ENCODE results near the gene NPHP4.

Gene NPHP4

DNA sequence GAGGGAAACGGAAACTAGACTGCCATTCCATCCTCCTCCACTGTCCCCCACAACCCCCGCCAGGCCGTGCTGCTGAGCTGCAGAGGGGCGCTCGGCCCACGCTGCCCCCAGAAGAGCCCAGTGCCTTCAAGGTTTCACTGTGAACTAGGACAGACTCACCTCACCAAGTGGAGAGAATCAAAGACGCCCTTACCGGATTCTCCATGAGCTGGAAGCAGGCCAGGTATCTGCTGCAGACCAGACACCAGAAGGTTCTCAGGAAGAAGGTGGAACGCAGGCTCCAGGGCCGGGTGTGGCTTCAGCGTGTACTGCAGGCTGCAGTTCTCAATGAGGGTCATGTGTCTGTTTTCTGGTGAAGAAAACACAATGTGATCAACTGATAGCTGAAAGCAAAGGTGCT is 30.6 kb downstream of the NPHP4 start:
- ChIA-PET POLR2A (no interaction called here), CTCF (interaction anchor here (0.9 to 1.2 kb wide), 2 partner anchors 12 to 21 kb away, joined by 3 read pairs; no protein-coding TSS in a partner anchor)
- DNase-seq (ENCODE audit: extremely low spot score), result no peak
- no peak for TF ChIP-seq CTCF (IDR thresholded peaks at IDR 0.05; ENCODE audit: control extremely low read depth, extremely low read depth, low read depth, missing control alignments)

- ChIA-PET CTCF (no interaction called here), POLR2A (no interaction called here)
Measured at GRCh38 chr1:5960336-5960735, 31.9 kb downstream of the NPHP4 start.

DNA sequence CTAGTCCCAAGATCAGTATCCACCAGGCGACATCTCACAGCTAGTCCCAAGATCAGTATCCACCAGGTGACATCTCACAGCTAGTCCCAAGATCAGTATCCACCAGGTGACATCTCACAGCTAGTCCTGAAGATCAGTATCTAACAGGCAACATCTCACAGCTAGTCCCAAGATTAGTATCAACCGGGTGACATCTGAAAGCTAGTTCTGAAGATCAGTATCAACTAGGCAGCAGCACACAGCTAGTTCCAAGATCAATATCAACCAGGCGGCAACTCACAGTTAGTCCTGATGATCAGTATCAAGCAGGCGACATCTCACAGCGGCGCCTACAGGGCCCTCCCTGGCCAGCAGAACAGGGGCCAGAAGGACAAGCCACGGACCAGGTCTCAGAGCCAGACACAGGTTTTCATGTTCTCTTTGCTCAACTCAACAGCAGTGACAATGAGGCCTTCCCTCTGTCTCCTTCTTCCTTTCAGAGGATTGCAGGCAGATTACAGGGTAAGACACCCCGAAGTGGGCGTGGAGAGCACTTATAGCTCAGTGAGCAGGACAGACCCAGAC is 32.5 kb downstream of the NPHP4 start:
- no peak for DNase-seq (ENCODE audit: extremely low spot score)
- no peak for TF ChIP-seq CTCF (IDR thresholded peaks at IDR 0.05; ENCODE audit: control extremely low read depth, extremely low read depth, low read depth, missing control alignments)
- CTCF ChIA-PET, result interaction anchor here (0.9 kb wide), 1 partner anchor 16 kb away, joined by 3 read pairs; no protein-coding TSS in a partner anchor
- POLR2A ChIA-PET, result no interaction called here

More at GRCh38 chr1:5960336-5960735, 31.9 kb downstream of the NPHP4 start:
- DNase-seq (ENCODE audit: extremely low spot score), result no peak
- TF ChIP-seq CTCF (IDR thresholded peaks at IDR 0.05; ENCODE audit: control extremely low read depth, extremely low read depth, low read depth, missing control alignments), result no peak

DNA sequence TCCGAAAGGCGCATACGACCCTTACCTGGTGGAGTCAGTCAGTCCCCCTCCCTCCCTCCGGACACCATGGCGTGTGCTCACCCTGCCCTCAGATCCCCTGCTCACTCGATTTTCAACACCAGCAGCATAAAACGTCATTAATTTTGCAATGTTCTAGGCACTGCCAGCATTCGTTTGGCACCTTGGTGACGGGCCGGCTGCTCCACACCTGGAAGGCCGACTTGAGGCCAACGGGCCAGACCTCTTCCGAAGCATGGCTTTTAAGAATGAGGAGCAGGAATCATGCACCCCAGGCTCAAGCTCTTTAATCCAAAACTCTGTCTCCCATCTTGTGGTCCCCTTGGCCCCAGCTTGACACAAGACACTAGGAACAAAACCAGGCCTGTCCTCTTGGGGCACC is 33.1 kb downstream of the NPHP4 start:
- POLR2A ChIA-PET, result no interaction called here
- DNase-seq (ENCODE audit: extremely low spot score), result no peak
- TF ChIP-seq CTCF (IDR thresholded peaks at IDR 0.05; ENCODE audit: control extremely low read depth, extremely low read depth, low read depth, missing control alignments), result no peak
- CTCF ChIA-PET, result interaction anchor here (0.9 kb wide), 1 partner anchor 17 kb away, joined by 3 read pairs; no protein-coding TSS in a partner anchor

DNA sequence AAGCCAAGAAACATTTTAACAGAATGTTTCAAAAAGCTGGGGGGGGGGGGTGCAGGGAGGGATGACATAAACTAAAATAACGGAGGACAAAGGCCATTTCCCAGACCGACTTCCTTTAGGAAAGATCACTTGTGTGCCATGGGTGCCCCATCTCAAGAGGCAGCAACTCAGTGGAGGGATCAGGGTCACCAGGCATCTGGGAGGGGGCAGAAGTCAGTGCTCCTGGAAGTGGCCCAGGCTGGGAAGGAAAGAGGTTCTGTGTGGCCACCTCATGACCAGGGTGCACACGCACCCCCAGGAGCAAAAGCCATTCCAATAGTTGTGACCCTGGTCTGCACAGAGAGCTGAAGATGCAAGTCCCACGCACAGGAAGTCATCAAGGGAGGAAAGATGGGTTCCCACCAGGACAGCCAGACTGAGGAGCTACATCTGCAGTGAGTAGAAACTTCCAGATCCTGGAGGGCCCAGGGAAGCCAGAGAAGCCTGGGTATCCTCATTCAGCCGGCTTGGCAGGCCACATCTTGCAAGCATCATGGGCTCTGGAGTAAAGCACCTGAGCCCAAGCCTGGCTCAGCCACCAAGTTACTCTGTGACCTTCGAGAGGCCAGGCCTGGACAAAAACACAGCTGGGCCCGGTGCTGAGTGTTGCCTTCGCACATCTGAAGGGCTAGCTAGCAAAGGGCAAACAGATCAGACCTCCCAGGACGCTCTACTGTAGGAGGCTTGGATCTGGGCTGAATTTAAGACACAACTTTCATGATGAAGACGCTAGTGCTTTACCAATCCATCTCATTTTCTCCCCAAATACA is 36.0 kb downstream of the NPHP4 start:
- POLR2A ChIA-PET, result no interaction called here
- no peak for DNase-seq (ENCODE audit: extremely low spot score)
- CTCF ChIA-PET, result interaction anchor here (1.7 kb wide), 1 partner anchor 12 kb away, joined by 3 read pairs; no protein-coding TSS in a partner anchor
- TF ChIP-seq CTCF (IDR thresholded peaks at IDR 0.05; ENCODE audit: control extremely low read depth, extremely low read depth, low read depth, missing control alignments), result no peak

DNA sequence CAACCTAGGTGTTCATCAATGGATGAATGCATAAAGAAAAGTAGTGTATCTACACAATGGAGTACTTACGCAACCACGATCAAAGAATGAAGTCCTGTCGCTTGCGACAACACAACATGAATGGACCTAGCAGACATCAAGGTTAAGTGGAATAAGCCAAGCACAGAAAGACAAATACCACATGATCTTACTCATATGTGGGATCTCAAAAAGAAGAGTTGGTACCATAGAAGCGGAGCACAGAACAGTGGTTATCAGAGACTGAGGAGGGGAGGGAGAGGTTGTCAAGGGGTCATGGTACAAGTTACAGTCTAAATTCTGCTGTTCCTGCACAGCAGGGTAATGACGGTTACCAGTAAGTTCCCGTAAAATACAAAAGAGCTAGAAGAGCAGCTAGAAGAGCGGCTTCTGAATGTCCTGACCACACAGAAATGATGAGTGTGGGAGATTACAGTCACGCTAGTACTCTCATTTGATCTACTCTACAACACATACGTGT is 36.7 kb downstream of the NPHP4 start:
- CTCF ChIA-PET, result interaction anchor here (1.7 kb wide), 1 partner anchor 11 kb away, joined by 3 read pairs; no protein-coding TSS in a partner anchor
- no peak for TF ChIP-seq CTCF (IDR thresholded peaks at IDR 0.05; ENCODE audit: control extremely low read depth, extremely low read depth, low read depth, missing control alignments)
- no peak for DNase-seq (ENCODE audit: extremely low spot score)
- POLR2A ChIA-PET, result no interaction called here

Measured in GM10248 (cell line).